ENCODE results near the gene ASCL5.

The ASCL5 gene

GRCh38 chr1:201096977-201097856 lies 29.8 kb downstream of the ASCL5 start:
- H3K4me3 ChIP-seq (ENCODE audit: low read length), result no peak overlapping the region
- no peak for TF ChIP-seq CTCF (conservative IDR thresholded peaks at IDR 0.05; ENCODE audit: low read length)
- no peak for DNase-seq (ENCODE audit: low read depth)

- no peak for TF ChIP-seq CTCF (conservative IDR thresholded peaks at IDR 0.05; ENCODE audit: low read length)
- no peak overlapping the region for H3K4me3 ChIP-seq (ENCODE audit: low read length)
- no peak for DNase-seq (ENCODE audit: low read depth)
Measured at GRCh38 chr1:201096041-201096461, 30.9 kb downstream of the ASCL5 start.

GRCh38 chr1:201095581-201095980 lies 31.4 kb downstream of the ASCL5 start:
- TF ChIP-seq CTCF (conservative IDR thresholded peaks at IDR 0.05; ENCODE audit: low read length), result no peak
- DNase-seq (ENCODE audit: low read depth), result no peak
- H3K4me3 ChIP-seq (ENCODE audit: low read length), result no peak overlapping the region

- no peak for DNase-seq (ENCODE audit: low read depth)
- H3K4me3 ChIP-seq (ENCODE audit: low read length), result no peak overlapping the region
- TF ChIP-seq CTCF (conservative IDR thresholded peaks at IDR 0.05; ENCODE audit: low read length), result no peak
Measured at GRCh38 chr1:201094832-201095231, 32.2 kb downstream of the ASCL5 start.

GRCh38 chr1:201093962-201094361 lies 33.0 kb downstream of the ASCL5 start:
- H3K4me3 ChIP-seq (ENCODE audit: low read length), result no peak overlapping the region
- no peak for DNase-seq (ENCODE audit: low read depth)
- no peak for TF ChIP-seq CTCF (conservative IDR thresholded peaks at IDR 0.05; ENCODE audit: low read length)

GRCh38 chr1:201093561-201093960 lies 33.4 kb downstream of the ASCL5 start:
- no peak for DNase-seq (ENCODE audit: low read depth)
- TF ChIP-seq CTCF (conservative IDR thresholded peaks at IDR 0.05; ENCODE audit: low read length), result no peak
- no peak overlapping the region for H3K4me3 ChIP-seq (ENCODE audit: low read length)

- no peak overlapping the region for H3K4me3 ChIP-seq (ENCODE audit: low read length)
- DNase-seq (ENCODE audit: low read depth), result no peak
- TF ChIP-seq CTCF (conservative IDR thresholded peaks at IDR 0.05; ENCODE audit: low read length), result no peak
Measured at GRCh38 chr1:201092738-201093137, 34.2 kb downstream of the ASCL5 start.

Data from AG10803 (cell line).